Lower leg skin (tissue), 4 donors: ENCODE results near the gene CPNE8. TPM values are rescaled to one million over a fixed set of nuclear protein-coding genes. Genes with fewer than 3 reads are reported as not detected.

ENCODE experiments used
- DNase-seq, 2 donors: peaks; one replicate each; pipeline ENCODE4 v3.0.0-alpha.2; 2019; ENCODE audit warnings: low spot score in 2 of 2
- H3K4me3 ChIP-seq: fragments of 200-600 bp; sonication (generic); 2 replicates; pipeline ENCODE4 v1.5.1; 2017; ENCODE audit warnings: mild to moderate bottlenecking, low read depth; ENCODE audit not compliant: poor library complexity, severe bottlenecking
- CTCF ChIP-seq, 3 donors: fragments of 450-650 bp; IDR thresholded peaks; one replicate each; pipeline ENCODE4 v1.5.1; 2016; ENCODE audit warnings: antibody characterized with exemption in 3 of 3, mild to moderate bottlenecking in 3 of 3, moderate library complexity in 2 of 3
- POLR2A ChIP-seq, 2 donors: fragments of 450-650 bp; IDR thresholded peaks; one replicate each; pipeline ENCODE4 v1.6.1; 2016 to 2017; ENCODE audit warnings: antibody characterized with exemption in 2 of 2, mild to moderate bottlenecking in 1 of 2, moderate library complexity in 1 of 2
- WGBS, 2 donors: methylation state at CpG; one replicate each; pipeline ENCODE4 v1.1.5; 2018; 5-methylcytosine and 5-hydroxymethylcytosine counted together
- intact Hi-C: fragments of 100-400 bp; cut with DNase I; formaldehyde crosslinking; loops from one replicate; pipeline ENCODE4 v1.15.0; 2023; ENCODE audit warnings: low total_unique reads
- total RNA-seq, 4 donors: library from RNA; depleted of rRNA; stranded (reverse); fragments of >200 nt; gene quantifications; one replicate each; pipeline ENCODE4 v1.1.0, GENCODE V29; 2016

Gene CPNE8
- total RNA-seq, 4 donors from 2014 or later, result 8.0 to 20.2 (median 9.1) TPM

DNA sequence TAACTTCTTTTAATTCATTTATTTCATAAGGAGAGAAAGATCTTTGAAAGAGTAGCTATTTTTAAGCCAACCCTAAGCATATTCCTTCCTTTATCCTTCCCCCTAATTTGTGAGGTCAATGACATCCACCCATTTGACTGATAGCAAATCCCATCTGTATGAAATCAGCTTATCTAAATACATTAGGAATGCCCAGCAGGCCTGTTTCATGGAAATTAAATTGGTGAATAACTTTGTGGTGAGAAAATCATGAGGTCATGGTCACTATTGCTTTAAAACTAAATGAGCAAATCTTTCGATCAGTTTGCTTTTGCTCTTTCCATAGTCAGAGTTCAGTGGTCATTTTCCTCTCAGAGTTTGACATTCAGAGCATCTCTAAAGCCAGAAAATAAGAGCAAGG is 256.6 kb downstream of the CPNE8 start:
- H3K4me3 ChIP-seq, result no peak overlapping the region
- no peak for TF ChIP-seq POLR2A (IDR thresholded peaks at IDR 0.05)
- TF ChIP-seq CTCF (IDR thresholded peaks at IDR 0.05), result no peak
- intact Hi-C loops, result no loop called here
- 89 to 97% methylated on average over 1 of the region's 1 CpG for WGBS, 2 donors
- no peak for DNase-seq

GRCh38 chr12:38646146-38646545 is 259.2 kb downstream of the CPNE8 start:
- WGBS, 2 donors, result 72 to 89% methylated on average over 4 of the region's 4 CpGs
- TF ChIP-seq POLR2A (IDR thresholded peaks at IDR 0.05) (no peak), CTCF (IDR thresholded peaks at IDR 0.05) (no peak)

GRCh38 chr12:38639625-38640024 is 265.8 kb downstream of the CPNE8 start:
- no peak overlapping the region for H3K4me3 ChIP-seq
- TF ChIP-seq CTCF (IDR thresholded peaks at IDR 0.05) (no peak), POLR2A (IDR thresholded peaks at IDR 0.05) (no peak)
- DNase-seq, result no peak
- 68 to 70% methylated on average over 7 of the region's 7 CpGs for WGBS, 2 donors
- intact Hi-C loops, result no loop called here

More at GRCh38 chr12:38646146-38646545, 259.2 kb downstream of the CPNE8 start:
- intact Hi-C loops, result no loop called here
- no peak for DNase-seq
- H3K4me3 ChIP-seq, result no peak overlapping the region

DNA sequence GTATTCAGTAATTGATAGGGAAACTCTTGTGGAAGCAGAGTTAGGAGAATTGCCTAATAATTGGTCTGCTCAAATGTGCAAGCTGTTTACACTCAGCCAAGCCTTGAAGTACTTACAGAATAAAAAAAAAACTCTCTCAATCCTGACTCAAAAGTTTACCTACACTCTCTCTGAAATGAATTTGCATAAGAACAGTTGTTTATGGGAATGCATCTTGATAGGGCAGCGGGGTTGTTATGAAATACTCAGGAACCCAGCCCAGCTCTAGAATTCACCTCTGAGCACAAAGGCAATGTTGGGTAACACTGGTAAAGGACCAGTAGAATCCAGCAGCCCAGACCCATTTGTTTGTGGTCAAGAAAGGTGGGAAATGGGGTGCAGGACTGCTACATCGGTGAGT is 267.0 kb downstream of the CPNE8 start:
- no peak overlapping the region for H3K4me3 ChIP-seq
- no peak for TF ChIP-seq CTCF (IDR thresholded peaks at IDR 0.05)
- TF ChIP-seq POLR2A (IDR thresholded peaks at IDR 0.05), result no peak
- intact Hi-C loops, result no loop called here
- no peak for DNase-seq
- 82 to 83% methylated on average over 2 of the region's 2 CpGs for WGBS, 2 donors

DNA sequence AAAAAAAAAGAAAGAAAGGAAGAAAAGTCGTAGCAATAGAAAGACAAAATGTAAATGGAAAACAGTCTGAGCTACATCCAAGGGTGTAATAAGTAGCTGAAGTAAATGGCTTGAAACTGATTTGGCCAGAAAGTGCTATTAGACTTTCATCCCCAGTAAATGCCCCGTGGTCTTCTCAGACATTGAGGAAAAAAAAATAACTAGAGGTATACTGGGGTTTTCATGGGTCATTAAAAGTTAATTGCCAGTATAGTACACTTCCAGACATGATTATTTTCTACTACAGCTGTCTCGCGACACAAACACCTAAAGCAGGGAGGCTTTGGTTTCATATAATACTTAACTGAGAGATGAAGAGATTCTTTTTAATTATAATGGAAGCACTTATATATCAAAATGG is 271.9 kb downstream of the CPNE8 start:
- no peak for DNase-seq
- intact Hi-C loops, result no loop called here
- H3K4me3 ChIP-seq, result no peak overlapping the region
- no peak for TF ChIP-seq POLR2A (IDR thresholded peaks at IDR 0.05)
- no peak for TF ChIP-seq CTCF (IDR thresholded peaks at IDR 0.05)
- 72 to 75% methylated on average over 4 of the region's 4 CpGs for WGBS, 2 donors

GRCh38 chr12:38629064-38629463 is 276.3 kb downstream of the CPNE8 start:
- TF ChIP-seq POLR2A (IDR thresholded peaks at IDR 0.05) (no peak), CTCF (IDR thresholded peaks at IDR 0.05) (no peak)
- DNase-seq, result no peak
- intact Hi-C loops, result no loop called here
- H3K4me3 ChIP-seq, result no peak overlapping the region
- WGBS, 2 donors, result 88 to 94% methylated on average over 2 of the region's 2 CpGs
